ENCODE measurements around the gene PXMP4. TPM values are rescaled to one million over a fixed set of nuclear protein-coding genes. Genes with fewer than 3 reads are reported as not detected.

PXMP4 gene
- total RNA-seq, 1 experiment from 2014 or later: 7.5 TPM

- no peak overlapping the region for H3K4me3 ChIP-seq (ENCODE audit: low read depth, low read length, poor library complexity, severe bottlenecking)
- H3K9me3 ChIP-seq (ENCODE audit: low read depth, low read length, poor library complexity, severe bottlenecking): no peaks in the 10 kb centered on the region
- H3K4me1 ChIP-seq (ENCODE audit: insufficient read depth, low read length, poor library complexity, severe bottlenecking): no peaks in the 10 kb centered on the region
- H3K36me3 ChIP-seq (ENCODE audit: insufficient read depth, low read length, poor library complexity, severe bottlenecking): no peaks in the 10 kb centered on the region
- ChIA-PET POLR2A (ENCODE audit: low non-redundant PET) (no interaction called here), CTCF (no interaction called here)
- no peaks in the 10 kb centered on the region for H3K27me3 ChIP-seq (replicated peaks; ENCODE audit: insufficient read depth, low read depth, low read length, poor library complexity)
- no peak for DNase-seq (ENCODE audit: low spot score)
- BruUV-seq (replicated peaks): no TSS peak
- TF ChIP-seq CTCF (conservative IDR thresholded peaks at IDR 0.05; ENCODE audit: low read depth, low read length): no peak
- TF ChIP-seq EZH2 (IDR thresholded peaks at IDR 0.05; ENCODE audit: borderline replicate concordance, low read depth, low read length, poor library complexity, severe bottlenecking): no peak
- H3K27ac ChIP-seq (ENCODE audit: low read depth, low read length, poor library complexity, severe bottlenecking): no peak overlapping the region
- intact Hi-C loops (cut with micrococcal nuclease; ENCODE audit: unreplicated experiment): no loop called here
These were observed 26.1 kb downstream of the PXMP4 start for GRCh38 chr20:33693741-33694638.

- ChIA-PET POLR2A (ENCODE audit: low non-redundant PET) (no interaction called here), CTCF (no interaction called here)
- intact Hi-C loops (cut with micrococcal nuclease; ENCODE audit: unreplicated experiment): no loop called here
- DNase-seq (ENCODE audit: low spot score): no peak
- Histone ChIP-seq H3K36me3 (ENCODE audit: insufficient read depth, low read length, poor library complexity, severe bottlenecking) (no peaks in the 10 kb centered on the region), H3K9me3 (ENCODE audit: low read depth, low read length, poor library complexity, severe bottlenecking) (no peaks in the 10 kb centered on the region), H3K4me1 (ENCODE audit: insufficient read depth, low read length, poor library complexity, severe bottlenecking) (no peaks in the 10 kb centered on the region), H3K27ac (ENCODE audit: low read depth, low read length, poor library complexity, severe bottlenecking) (no peak overlapping the region), H3K27me3 (replicated peaks; ENCODE audit: insufficient read depth, low read depth, low read length, poor library complexity) (no peaks in the 10 kb centered on the region), H3K4me3 (ENCODE audit: low read depth, low read length, poor library complexity, severe bottlenecking) (no peak overlapping the region)
- no TSS peak for BruUV-seq (replicated peaks)
- no peak for TF ChIP-seq EZH2 (IDR thresholded peaks at IDR 0.05; ENCODE audit: borderline replicate concordance, low read depth, low read length, poor library complexity, severe bottlenecking)
- no peak for TF ChIP-seq CTCF (conservative IDR thresholded peaks at IDR 0.05; ENCODE audit: low read depth, low read length)
These were observed 26.8 kb downstream of the PXMP4 start for GRCh38 chr20:33693289-33693688.

GRCh38 chr20:33689973-33690372 lies 30.1 kb downstream of the PXMP4 start:
- Histone ChIP-seq H3K36me3 (ENCODE audit: insufficient read depth, low read length, poor library complexity, severe bottlenecking) (no peaks in the 10 kb centered on the region), H3K27ac (ENCODE audit: low read depth, low read length, poor library complexity, severe bottlenecking) (no peak overlapping the region), H3K27me3 (replicated peaks; ENCODE audit: insufficient read depth, low read depth, low read length, poor library complexity) (no peaks in the 10 kb centered on the region), H3K9me3 (ENCODE audit: low read depth, low read length, poor library complexity, severe bottlenecking) (no peaks in the 10 kb centered on the region), H3K4me3 (ENCODE audit: low read depth, low read length, poor library complexity, severe bottlenecking) (no peak overlapping the region), H3K4me1 (ENCODE audit: insufficient read depth, low read length, poor library complexity, severe bottlenecking) (peaks cover 8% of the 10 kb centered on the region)
- ChIA-PET POLR2A (ENCODE audit: low non-redundant PET) (no interaction called here), CTCF (no interaction called here)
- intact Hi-C loops (cut with micrococcal nuclease; ENCODE audit: unreplicated experiment): no loop called here
- no peak for DNase-seq (ENCODE audit: low spot score)
- TF ChIP-seq CTCF (conservative IDR thresholded peaks at IDR 0.05; ENCODE audit: low read depth, low read length) (no peak), EZH2 (IDR thresholded peaks at IDR 0.05; ENCODE audit: borderline replicate concordance, low read depth, low read length, poor library complexity, severe bottlenecking) (no peak)
- no TSS peak for BruUV-seq (replicated peaks)

All from A673 (cell line).